D721Med (cell line): Measurements from ENCODE around the gene SMIM41.

Experiments
- DNase-seq: peaks from one replicate; pipeline ENCODE4 v3.0.0; 2011; ENCODE audit warnings: low spot score; ENCODE audit not compliant: insufficient read length
- FAIRE-seq: peaks from 2 replicates; lab custom pipeline; 2011; peaks lifted over from hg19 to GRCh38; lab: Jason Lieb, UNC
- CTCF ChIP-seq: IDR thresholded peaks from 2 replicates; pipeline ENCODE4 v1.5.1; 2012; ENCODE audit warnings: mild to moderate bottlenecking, control low read depth; ENCODE audit not compliant: insufficient read depth; ENCODE audit errors: missing control alignments

SMIM41 gene

GRCh38 chr12:52148464-52149181 lies 69.1 kb downstream of the SMIM41 start:
- FAIRE-seq (no peak), DNase-seq (no peak)
- no peak for TF ChIP-seq CTCF

DNA sequence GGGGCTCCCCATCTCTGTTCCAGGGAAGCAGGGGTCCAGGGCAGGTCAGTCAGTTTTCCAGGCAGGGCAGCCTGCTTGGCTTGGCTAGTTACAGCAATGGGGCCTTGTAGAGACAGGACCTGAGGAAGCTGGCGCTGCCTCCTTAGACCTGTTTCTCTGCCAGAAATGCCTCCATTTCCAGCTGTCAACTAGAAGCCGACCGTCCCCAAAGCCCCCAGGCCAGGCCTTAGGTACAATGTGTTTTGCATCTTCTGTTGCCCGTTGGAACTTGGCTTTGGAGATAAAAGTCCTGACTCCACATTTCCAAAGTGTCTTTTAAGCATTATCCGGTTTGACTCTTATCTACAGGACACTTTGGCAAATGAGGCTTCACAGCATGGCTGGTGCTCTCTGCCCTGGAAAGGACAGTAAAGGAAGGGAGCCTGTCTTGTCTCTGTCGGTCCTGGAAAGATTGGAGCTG lies 69.7 kb downstream of the SMIM41 start:
- TF ChIP-seq CTCF: no peak
- DNase-seq (no peak), FAIRE-seq (no peak)

DNA sequence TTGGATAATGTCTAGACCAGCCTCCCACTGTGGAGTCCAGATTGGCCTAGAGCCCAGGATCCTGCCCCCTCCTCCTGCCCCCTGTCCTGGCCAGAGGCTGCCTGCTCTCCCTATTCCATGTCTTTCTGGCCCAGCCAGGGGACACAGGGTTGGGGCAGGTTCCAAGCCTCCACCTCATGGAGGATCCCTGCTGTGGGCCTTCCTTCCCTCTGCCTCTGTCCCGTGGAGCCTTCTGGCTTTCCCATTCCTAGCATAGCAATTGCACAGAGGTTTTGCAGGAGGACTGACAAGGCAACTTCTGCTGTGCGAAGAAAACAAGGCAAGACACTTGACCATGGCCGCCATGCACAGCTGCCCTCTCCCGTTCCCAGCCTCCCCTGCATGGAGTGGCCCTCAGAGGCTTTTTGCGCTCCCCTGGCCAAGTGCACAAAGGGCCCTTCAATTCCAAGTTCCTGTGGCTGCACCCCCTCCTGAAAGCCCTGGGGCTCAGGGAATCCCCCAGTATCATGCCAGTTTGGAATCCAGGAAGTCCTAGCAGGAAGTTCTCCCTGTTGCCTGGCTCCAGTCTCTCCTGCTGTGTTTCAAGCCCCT lies 70.2 kb downstream of the SMIM41 start:
- no peak for FAIRE-seq
- no peak for TF ChIP-seq CTCF
- no peak for DNase-seq

DNA sequence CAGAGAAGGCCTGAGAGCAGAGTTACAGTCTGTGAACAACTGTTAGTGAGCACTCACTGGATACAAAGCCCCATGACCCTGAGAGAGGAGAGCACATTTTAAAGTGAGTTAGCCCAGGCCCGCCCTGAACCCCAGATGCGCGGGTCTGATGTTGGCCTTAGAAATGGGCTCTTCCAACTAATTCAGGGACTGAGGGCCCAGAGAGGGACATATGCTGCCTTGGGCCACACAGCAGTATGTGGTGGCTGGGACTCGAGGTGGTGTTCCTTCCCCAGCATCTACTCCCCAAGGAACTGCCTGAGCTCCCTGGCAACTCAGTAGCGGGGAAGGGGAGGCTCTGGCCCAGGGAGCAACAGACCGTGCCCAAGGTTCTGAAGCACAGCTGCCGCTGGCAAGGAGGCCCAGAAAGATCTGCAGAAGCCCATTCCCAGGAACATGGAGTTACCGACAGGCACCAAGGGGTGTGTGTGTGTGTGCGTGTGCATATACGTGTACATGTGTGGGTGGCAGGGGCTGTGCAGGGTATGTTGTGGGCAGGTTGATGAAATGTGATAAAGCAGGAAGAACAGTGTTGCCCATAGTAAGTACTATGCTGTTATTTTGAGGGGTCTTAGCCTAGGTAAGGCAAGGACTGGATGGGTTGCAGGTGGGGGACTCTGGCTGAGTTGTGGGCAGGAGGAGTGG lies 71.8 kb downstream of the SMIM41 start:
- no peak for FAIRE-seq
- no peak for TF ChIP-seq CTCF
- DNase-seq: no peak

DNA sequence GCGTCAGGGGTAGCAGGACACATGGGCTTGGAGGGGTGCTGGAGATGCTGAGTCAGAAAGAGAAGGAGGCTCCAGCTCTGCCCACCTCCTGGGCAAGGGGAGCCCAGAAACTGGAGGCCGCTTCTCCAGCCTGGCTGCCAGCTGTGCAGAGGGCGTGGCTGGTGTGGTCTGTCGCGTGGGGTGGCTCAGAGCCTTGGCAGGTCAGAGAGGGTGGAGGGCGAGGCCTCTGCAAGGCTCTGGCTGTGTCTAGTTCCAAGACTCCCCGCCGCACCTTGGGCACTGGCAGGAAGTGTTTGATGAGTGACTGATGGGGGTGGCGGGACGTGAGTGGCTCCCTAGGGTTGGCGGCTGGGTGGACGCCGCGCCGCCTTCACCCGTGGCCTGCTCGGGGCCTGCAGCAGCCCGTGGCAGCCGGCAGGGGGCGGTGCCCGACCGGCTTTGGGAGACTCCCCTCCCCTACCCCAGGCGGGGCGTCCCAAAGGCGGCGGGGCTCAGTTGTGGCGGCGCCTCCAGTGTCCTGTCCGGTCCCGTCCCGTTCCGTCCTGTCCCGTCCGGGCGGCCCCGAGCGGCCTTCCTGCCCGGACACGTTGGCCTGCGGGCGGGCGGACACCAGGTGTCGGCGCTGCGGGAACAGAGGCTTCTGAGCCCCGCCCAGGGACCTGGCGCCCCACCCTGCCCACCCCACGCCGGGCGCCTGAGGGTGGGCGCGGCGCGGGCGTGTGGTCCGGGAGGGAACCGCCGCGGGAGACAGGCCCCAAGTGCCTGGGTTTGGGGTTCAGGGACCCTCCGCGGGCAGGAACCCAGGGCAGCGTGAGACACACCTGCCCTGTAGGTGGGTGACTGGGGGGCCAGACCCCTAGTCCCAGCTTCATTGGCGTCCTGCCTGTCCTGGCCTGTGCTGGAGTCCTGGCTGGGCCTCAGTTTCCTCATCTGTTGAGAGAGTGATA lies 72.6 kb downstream of the SMIM41 start:
- TF ChIP-seq CTCF: peak; percentile 70
- DNase-seq (peak; percentile 74), FAIRE-seq (no peak)

DNA sequence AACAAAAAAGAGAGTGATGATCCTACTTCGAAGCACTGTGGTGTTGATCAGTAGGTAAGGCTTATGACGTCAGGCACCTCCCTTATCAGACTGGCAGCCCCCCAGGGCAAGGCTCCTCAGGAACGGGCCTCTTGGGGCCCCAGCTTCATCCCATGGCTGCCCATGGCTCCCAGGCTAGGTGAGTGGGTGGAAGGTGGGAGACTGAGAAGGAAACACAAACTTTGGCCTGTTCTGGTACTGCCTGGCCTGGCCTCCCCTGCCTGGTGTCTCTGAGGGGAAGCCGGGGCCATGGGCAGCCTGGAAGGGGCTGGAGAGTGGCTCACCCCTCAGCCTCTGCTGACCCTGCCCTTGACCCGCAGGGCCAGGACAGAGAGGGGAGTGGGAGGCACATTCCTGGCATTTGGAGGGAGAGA lies 73.4 kb downstream of the SMIM41 start:
- no peak for TF ChIP-seq CTCF
- FAIRE-seq (no peak), DNase-seq (no peak)
